ENCODE measurements around the gene SFTPA1.
"Not testable (repeated sequence)": the region's sequence is repeated elsewhere in the genome, so short reads cannot be mapped to it uniquely, and the experiment has no call there.

The SFTPA1 gene

GRCh38 chr10:79611193-79611976 lies 646 bp downstream of the SFTPA1 start:
- DNase-seq (ENCODE audit: low read depth): not testable (repeated sequence)

GRCh38 chr10:79615577-79615976 lies 4.8 kb downstream of the SFTPA1 start:
- no peak for DNase-seq (ENCODE audit: low read depth)

DNA sequence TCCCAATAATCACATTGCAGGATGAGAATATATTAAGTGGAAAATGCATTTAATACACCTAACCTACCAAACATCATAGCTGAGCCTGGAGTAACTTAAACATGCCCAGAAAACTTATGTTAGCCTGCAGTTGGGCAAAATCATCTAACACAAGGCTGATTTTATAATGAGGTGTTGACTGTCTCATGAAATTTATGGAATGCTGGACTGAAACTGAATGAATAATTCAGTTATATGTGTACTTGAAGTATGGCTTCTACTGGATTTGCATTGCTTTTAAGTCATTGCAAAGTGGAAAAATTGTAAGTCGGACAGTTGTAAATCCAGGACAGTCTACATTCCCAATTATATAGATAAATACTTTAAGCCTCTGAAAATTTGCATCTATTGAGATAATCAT lies 5.4 kb downstream of the SFTPA1 start:
- no peak for DNase-seq (ENCODE audit: low read depth)

DNA sequence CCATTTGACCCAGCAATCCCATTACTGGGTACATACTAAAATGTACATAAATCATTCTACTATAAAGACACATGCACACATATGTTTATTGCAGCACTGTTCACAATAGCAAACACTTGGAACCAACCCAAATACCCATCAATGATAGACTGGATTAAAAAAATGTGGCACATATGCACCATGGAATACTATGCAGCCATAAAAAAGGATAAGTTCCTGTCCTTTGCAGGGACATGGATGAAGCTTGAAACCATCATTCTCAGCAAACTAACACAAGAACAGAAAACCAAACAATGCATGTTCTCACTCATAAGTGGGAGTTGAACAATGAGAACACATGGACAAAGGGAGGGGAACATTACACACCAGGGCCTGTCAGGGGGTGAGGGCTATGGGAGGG lies 12.9 kb downstream of the SFTPA1 start:
- not testable (repeated sequence) for DNase-seq (ENCODE audit: low read depth)

DNA sequence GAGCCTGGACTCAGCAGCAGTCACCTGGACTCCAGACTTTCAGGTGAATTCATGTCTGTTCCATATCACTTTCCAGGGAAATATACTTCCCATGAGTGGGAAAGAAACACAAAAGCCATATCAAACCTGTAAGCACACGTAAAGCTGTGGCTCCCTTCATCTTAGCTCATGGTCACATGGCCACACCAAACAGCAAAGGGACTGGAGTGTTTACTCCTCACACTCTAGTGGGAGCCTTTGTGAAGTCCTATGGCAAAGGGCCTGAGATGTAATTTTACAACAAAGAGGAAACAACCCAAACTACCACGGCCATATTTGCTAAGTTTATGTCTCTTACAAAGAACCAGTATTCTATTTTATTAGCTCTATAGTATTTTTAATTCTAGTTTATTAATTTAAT lies 16.3 kb downstream of the SFTPA1 start:
- DNase-seq (ENCODE audit: low read depth): no peak

DNA sequence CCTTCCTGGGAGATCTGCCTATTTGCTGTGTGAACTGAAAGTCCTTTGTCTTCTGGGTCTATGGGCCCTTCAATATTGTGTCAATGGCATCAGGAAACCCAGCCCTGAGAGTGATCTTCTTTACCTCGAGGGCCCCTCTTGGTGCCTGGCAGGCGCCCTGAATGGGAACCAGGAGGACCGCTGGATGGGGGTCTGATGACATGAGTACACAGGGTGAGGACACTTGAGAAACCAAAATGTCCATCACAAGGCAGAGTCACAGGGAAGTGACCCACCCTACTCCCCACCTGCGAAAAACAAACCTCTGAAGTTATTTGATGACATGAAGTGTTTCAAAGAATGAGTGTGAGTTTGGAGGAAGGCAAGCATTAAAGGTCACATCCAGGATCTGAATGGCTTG lies 17.3 kb downstream of the SFTPA1 start:
- DNase-seq (ENCODE audit: low read depth): no peak

GRCh38 chr10:79628988-79629954 lies 18.5 kb downstream of the SFTPA1 start:
- DNase-seq (ENCODE audit: low read depth): no peak

DNA sequence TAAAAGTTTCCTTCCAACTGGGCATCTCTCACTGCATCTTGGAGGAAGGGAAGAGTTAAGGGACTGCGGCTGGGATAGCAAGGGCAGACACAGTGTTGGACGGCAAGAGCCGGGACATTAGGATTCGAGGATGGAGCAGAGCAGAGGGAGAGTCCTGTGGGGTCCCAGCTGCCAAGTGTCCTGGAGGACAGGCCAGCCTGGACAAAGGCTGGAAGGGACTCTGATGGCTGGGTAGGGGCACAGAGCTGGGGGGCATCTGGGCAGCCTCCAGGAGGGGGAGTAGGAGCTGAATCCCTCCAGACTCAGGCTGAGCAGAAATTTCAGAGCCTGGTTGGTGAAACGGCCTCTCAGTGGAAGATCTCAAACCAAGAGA lies 19.2 kb downstream of the SFTPA1 start:
- no peak for DNase-seq (ENCODE audit: low read depth)

- DNase-seq (ENCODE audit: low read depth): not testable (repeated sequence)
Measured at GRCh38 chr10:79636654-79637199, 26.0 kb downstream of the SFTPA1 start.

GRCh38 chr10:79638318-79638717 lies 27.6 kb downstream of the SFTPA1 start:
- no peak for DNase-seq (ENCODE audit: low read depth)

- not testable (repeated sequence) for DNase-seq (ENCODE audit: low read depth)
Measured at GRCh38 chr10:79652695-79653094, 42.0 kb downstream of the SFTPA1 start.

DNA sequence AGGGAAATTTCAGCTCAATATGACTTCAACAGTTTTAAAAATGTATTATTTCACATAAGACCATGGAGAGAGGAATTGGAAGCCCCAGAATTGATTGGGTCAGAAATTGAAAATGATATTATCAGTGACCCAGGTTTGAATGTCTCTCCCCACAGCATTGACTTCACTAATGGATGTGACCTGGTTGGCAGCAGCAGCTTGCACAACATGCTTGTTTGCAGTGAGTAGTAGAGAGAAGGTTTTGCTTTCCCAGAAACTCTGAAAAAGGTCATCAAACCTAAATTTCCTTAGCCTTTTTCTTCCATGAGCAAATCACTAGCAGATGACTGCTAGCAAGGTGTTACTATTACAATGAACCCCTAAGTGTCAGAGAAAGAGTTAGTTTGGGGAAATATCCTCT lies 52.5 kb downstream of the SFTPA1 start:
- not testable (repeated sequence) for DNase-seq (ENCODE audit: low read depth)

DNA sequence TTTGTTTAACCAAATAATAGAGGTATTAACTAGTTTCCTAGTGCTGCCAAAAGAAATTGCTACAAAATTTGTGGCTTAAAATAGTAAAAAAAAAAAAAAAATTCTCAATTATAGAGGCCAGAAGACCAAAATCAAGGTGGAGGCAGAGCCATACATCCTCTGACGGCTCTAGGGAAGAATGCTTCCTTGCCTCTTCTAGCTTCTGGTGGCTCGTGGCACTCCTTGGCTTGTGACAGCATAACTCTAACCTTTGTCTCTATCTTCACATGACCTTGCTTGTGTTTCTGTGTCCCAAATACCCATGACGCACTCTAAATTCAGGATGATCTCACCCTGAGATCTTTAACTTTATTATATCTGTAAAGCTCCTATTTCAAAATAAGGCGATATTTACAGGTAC lies 53.9 kb downstream of the SFTPA1 start:
- DNase-seq (ENCODE audit: low read depth): not testable (repeated sequence)

Measured in activated T-cell treated with anti-CD3 and anti-CD28 coated beads for 48 hours (primary cell).